ENCODE data around the gene ULBP1. TPM values are rescaled to one million over a fixed set of nuclear protein-coding genes. Genes with fewer than 3 reads are reported as not detected.

Gene ULBP1
- polyA plus RNA-seq, 3 donors: 0.06 to 0.79 (median 0.09) TPM

DNA sequence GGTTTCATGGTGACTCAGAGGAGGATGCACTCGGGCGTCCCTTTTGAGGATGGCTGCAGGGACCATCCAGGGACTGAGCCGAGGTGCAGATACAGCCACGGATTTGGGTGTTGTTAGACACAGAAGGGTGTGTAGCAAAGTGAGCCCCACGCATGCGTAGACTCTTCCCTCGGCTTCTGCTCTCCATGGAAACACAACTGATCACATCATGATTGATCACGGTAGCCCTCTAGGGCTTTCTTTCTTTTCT lies 606 bp upstream of the ULBP1 start:
- intact Hi-C loops (cut with micrococcal nuclease): no loop called here
- H3K9me3 Mint-ChIP-seq: peaks cover 5 to 28% (median 22%) of the 10 kb centered on the region in 7 donors
- DNase-seq: peak in 1 of 3 donors; percentile 15

DNA sequence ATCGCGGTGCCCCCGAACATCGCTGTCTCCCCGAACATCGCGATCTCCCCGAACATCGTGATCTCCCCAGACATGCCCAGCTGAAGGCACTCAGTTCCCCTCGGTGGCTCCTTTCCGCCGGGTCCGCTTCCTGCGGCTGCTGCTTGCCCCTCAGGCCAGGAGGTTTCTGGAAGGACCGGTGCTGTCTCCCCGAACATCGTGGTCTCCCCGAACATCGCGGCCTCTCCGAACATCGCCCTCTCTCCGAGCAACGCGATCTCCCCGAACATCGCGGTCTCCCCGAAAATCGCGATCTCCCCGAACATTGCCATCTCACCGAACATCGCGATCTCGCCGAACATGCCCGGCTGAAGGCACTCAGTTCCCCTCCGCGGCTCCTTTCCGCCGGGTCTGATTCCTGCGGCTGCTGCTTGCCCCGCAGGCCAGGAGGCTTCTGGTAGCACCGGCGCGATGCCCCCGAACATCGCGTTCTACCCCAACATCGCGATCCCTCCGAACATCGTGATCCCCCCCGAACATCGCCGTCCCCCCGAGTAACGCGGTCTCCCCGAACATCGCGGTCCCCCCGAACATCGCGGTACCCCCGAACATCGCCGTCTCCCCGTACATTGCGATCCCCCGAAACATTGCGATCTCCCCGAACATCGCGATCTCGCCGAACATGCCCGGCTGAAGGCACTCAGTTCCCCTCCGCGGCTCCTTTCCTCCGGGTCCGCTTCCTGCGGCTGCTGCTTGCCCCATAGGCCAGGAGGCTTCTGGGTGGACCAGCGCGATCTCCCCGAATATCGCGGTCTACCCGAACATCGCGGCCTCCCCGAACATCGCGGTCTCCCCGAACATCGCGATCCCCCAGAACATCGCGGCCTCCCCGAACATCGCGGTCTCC lies 808 bp downstream of the ULBP1 start:
- H3K27me3 ChIP-seq (ENCODE audit: control insufficient read depth in 2 of 2, insufficient read depth in 2 of 2, low read length in 2 of 2): peaks cover 12 to 91% of the 10 kb centered on the region in 2 donors
- H3K9ac ChIP-seq (ENCODE audit: insufficient read depth, low read length, poor library complexity, severe bottlenecking): peak overlapping the region; percentile 60
- DNase-seq: peak in 2 of 3 donors; percentile 12 to 22
- peak overlapping the region; percentile 16 to 77 (median 50) for H3K4me3 ChIP-seq (replicated peaks in 1 of 3; ENCODE audit: low read depth in 2 of 3, low read length in 3 of 3)
- H3K79me2 ChIP-seq (ENCODE audit: insufficient read depth, low read length): no peaks in the 10 kb centered on the region
- peaks cover 5 to 29% (median 22%) of the 10 kb centered on the region in 7 donors for H3K9me3 Mint-ChIP-seq
- peaks cover 12 to 15% of the 10 kb centered on the region in 2 donors for H3K9me3 ChIP-seq (replicated peaks in 1 of 2; ENCODE audit: control insufficient read depth in 1 of 2, insufficient read depth in 1 of 2, low read length in 2 of 2)
- 1% methylated on average over 102 of the region's 103 CpGs for WGBS (ENCODE audit: insufficient coverage)
- H3K4me2 ChIP-seq (replicated peaks; ENCODE audit: extremely low read depth, low read length, poor library complexity, severe bottlenecking): peak overlapping the region; percentile 71
- peaks cover 24% of the 10 kb centered on the region for H3K4me1 Mint-ChIP-seq
- peaks cover 12 to 14% of the 10 kb centered on the region in 2 donors for H3K36me3 Mint-ChIP-seq
- H3K4me3 Mint-ChIP-seq: peak overlapping the region; percentile 87 to 96
- TF ChIP-seq, protein P1, sequence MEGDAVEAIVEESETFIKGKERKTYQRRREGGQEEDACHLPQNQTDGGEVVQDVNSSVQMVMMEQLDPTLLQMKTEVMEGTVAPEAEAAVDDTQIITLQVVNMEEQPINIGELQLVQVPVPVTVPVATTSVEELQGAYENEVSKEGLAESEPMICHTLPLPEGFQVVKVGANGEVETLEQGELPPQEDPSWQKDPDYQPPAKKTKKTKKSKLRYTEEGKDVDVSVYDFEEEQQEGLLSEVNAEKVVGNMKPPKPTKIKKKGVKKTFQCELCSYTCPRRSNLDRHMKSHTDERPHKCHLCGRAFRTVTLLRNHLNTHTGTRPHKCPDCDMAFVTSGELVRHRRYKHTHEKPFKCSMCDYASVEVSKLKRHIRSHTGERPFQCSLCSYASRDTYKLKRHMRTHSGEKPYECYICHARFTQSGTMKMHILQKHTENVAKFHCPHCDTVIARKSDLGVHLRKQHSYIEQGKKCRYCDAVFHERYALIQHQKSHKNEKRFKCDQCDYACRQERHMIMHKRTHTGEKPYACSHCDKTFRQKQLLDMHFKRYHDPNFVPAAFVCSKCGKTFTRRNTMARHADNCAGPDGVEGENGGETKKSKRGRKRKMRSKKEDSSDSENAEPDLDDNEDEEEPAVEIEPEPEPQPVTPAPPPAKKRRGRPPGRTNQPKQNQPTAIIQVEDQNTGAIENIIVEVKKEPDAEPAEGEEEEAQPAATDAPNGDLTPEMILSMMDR (IDR thresholded peaks at IDR 0.05): no peak
- peaks cover 3% of the 10 kb centered on the region for H4K20me1 ChIP-seq (ENCODE audit: insufficient read depth, low read length)
- H3K36me3 ChIP-seq (replicated peaks in 1 of 2; ENCODE audit: control insufficient read depth in 1 of 2, insufficient read depth in 2 of 2, low read length in 2 of 2): no peaks in the 10 kb centered on the region
- H3K4me1 ChIP-seq (ENCODE audit: control insufficient read depth in 1 of 2, insufficient read depth in 2 of 2, low read length in 2 of 2): peaks cover 24 to 25% of the 10 kb centered on the region in 2 donors
- H3K27me3 Mint-ChIP-seq (ENCODE audit: low read depth in 3 of 3): peaks cover 61 to 95% (median 82%) of the 10 kb centered on the region in 3 donors
- intact Hi-C loops (cut with micrococcal nuclease): no loop called here
- H3K27ac ChIP-seq (ENCODE audit: low read depth in 1 of 2, low read length in 2 of 2): peak overlapping the region in 1 of 2 donors; percentile 47
- peak overlapping the region; percentile 43 to 93 (median 84) for H3K27ac Mint-ChIP-seq
- peak overlapping the region; percentile 80 for H2AFZ ChIP-seq (ENCODE audit: insufficient read depth, low read depth, low read length, poor library complexity, severe bottlenecking)

More for the DNA sequence above, 606 bp upstream of the ULBP1 start:
- H3K36me3 Mint-ChIP-seq: peaks cover 12 to 14% of the 10 kb centered on the region in 2 donors
- Histone ChIP-seq H3K4me1 (ENCODE audit: control insufficient read depth in 1 of 2, insufficient read depth in 2 of 2, low read length in 2 of 2) (peaks cover 24 to 25% of the 10 kb centered on the region in 2 donors), H3K27ac (ENCODE audit: low read depth in 1 of 2, low read length in 2 of 2) (no peak overlapping the region), H3K4me3 (replicated peaks in 1 of 3; ENCODE audit: low read depth in 2 of 3, low read length in 3 of 3) (peak overlapping the region in 2 of 3 experiments; percentile 50 to 77), H3K4me2 (replicated peaks; ENCODE audit: extremely low read depth, low read length, poor library complexity, severe bottlenecking) (peak overlapping the region; percentile 71), H3K9ac (ENCODE audit: insufficient read depth, low read length, poor library complexity, severe bottlenecking) (peak overlapping the region; percentile 60), H2AFZ (ENCODE audit: insufficient read depth, low read depth, low read length, poor library complexity, severe bottlenecking) (peak overlapping the region; percentile 80), H3K27me3 (ENCODE audit: control insufficient read depth in 2 of 2, insufficient read depth in 2 of 2, low read length in 2 of 2) (peaks cover 21 to 87% of the 10 kb centered on the region in 2 donors), H4K20me1 (ENCODE audit: insufficient read depth, low read length) (peaks cover 3% of the 10 kb centered on the region), H3K9me3 (replicated peaks in 1 of 2; ENCODE audit: control insufficient read depth in 1 of 2, insufficient read depth in 1 of 2, low read length in 2 of 2) (peaks cover 12 to 15% of the 10 kb centered on the region in 2 donors), H3K36me3 (replicated peaks in 1 of 2; ENCODE audit: control insufficient read depth in 1 of 2, insufficient read depth in 2 of 2, low read length in 2 of 2) (no peaks in the 10 kb centered on the region), H3K79me2 (ENCODE audit: insufficient read depth, low read length) (no peaks in the 10 kb centered on the region)
- 0% methylated on average over 3 of the region's 8 CpGs for WGBS (ENCODE audit: insufficient coverage)
- TF ChIP-seq, protein P1 (IDR thresholded peaks at IDR 0.05): no peak
- H3K4me3 Mint-ChIP-seq: peak overlapping the region; percentile 87 to 96
- peaks cover 69 to 94% (median 85%) of the 10 kb centered on the region in 3 donors for H3K27me3 Mint-ChIP-seq (ENCODE audit: low read depth in 3 of 3)
- H3K4me1 Mint-ChIP-seq: peaks cover 24% of the 10 kb centered on the region
- peak overlapping the region in 6 of 7 donors; percentile 67 to 93 (median 82) for H3K27ac Mint-ChIP-seq
